ENCODE measurements around the gene CDAN1.

DNA sequence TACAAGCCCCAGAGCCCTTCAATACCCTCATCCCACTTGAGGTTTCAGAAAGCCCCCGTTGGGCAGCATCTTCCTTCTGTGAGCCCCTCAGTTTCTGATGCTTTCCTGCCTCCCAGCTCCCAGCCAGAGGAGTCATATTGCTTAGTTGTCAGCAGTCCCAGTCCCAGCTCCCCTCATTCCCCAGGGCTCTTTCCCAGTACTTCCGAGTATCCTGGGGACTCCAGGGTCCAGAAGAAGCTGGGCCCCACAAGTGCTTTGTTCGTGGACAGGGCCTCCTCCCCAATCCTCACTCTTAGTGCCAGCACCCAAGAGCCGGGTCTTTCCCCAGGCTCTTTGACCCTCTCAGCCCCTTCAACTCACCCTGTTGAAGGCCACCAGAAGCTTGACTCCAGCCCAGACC lies 43.9 kb downstream of the CDAN1 start:
- TF ChIP-seq POLR2A (IDR thresholded peaks at IDR 0.05) (no peak), EP300 (IDR thresholded peaks at IDR 0.05; ENCODE audit: low read depth) (no peak)
- TF ChIP-seq, protein P1, sequence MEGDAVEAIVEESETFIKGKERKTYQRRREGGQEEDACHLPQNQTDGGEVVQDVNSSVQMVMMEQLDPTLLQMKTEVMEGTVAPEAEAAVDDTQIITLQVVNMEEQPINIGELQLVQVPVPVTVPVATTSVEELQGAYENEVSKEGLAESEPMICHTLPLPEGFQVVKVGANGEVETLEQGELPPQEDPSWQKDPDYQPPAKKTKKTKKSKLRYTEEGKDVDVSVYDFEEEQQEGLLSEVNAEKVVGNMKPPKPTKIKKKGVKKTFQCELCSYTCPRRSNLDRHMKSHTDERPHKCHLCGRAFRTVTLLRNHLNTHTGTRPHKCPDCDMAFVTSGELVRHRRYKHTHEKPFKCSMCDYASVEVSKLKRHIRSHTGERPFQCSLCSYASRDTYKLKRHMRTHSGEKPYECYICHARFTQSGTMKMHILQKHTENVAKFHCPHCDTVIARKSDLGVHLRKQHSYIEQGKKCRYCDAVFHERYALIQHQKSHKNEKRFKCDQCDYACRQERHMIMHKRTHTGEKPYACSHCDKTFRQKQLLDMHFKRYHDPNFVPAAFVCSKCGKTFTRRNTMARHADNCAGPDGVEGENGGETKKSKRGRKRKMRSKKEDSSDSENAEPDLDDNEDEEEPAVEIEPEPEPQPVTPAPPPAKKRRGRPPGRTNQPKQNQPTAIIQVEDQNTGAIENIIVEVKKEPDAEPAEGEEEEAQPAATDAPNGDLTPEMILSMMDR (IDR thresholded peaks at IDR 0.05), result no peak

Measured in transverse colon (tissue), 3 donors.